WTC11 (cell line): ENCODE data around the gene RMI2. TPM values are rescaled to one million over a fixed set of nuclear protein-coding genes. Genes with fewer than 3 reads are reported as not detected.
A peak's percentile ranks its signal among the peaks of the same experiment; 100 is the strongest.

Experiments used
- ATAC-seq: fragments of 200-7000 bp; cut with Tn5 transposase; 2 replicates; pipeline ENCODE4 v1.10.0; 2021; ENCODE audit warnings: mild to moderate bottlenecking, moderate library complexity
- CTCF ChIA-PET: fragments of 300-600 bp; sonication (Branson Sonifier 250); formaldehyde crosslinking; loops from one replicate; lab custom pipeline; 2021; ENCODE audit warnings: antibody characterized with exemption; lab: Charles Lee
- POLR2A ChIA-PET: fragments of 350-600 bp; sonication (Branson Sonifier 250); formaldehyde crosslinking; loops from one replicate; lab custom pipeline; 2021; ENCODE audit warnings: antibody characterized with exemption; lab: Charles Lee
- DNase-seq: peaks from one replicate; pipeline ENCODE4 v3.0.0; 2021; ENCODE audit warnings: low spot score
- H3K27ac Mint-ChIP-seq: 2 replicates; pipeline ENCODE4 v1.8.0; 2021; ENCODE audit warnings: mixed read lengths
- H3K27me3 Mint-ChIP-seq: 2 replicates; pipeline ENCODE4 v1.8.0; 2021; ENCODE audit warnings: low read depth, mild to moderate bottlenecking, moderate library complexity, mixed read lengths
- H3K36me3 Mint-ChIP-seq: 2 replicates; pipeline ENCODE4 v1.8.0; 2021; ENCODE audit warnings: mixed read lengths
- H3K4me1 Mint-ChIP-seq: 2 replicates; pipeline ENCODE4 v1.8.0; 2022; ENCODE audit warnings: mixed read lengths
- H3K4me3 Mint-ChIP-seq: 2 replicates; pipeline ENCODE4 v1.8.0; 2021; ENCODE audit warnings: mild to moderate bottlenecking, moderate library complexity, mixed read lengths
- H3K9me3 Mint-ChIP-seq: 2 replicates; pipeline ENCODE4 v1.8.0; 2021; ENCODE audit warnings: mixed read lengths
- ATF2 ChIP-seq: sonication (generic); formaldehyde crosslinking; IDR thresholded peaks from 2 replicates; pipeline ENCODE4 v1.8.1; 2022; ENCODE audit warnings: low read depth, missing genetic modification reagents, borderline replicate concordance
- CREB1 ChIP-seq: sonication (generic); formaldehyde crosslinking; IDR thresholded peaks from 2 replicates; pipeline ENCODE4 v1.8.0; 2023; ENCODE audit warnings: mild to moderate bottlenecking, missing genetic modification reagents
- E2F1 ChIP-seq: sonication (generic); formaldehyde crosslinking; IDR thresholded peaks from 2 replicates; pipeline ENCODE4 v1.8.0; 2022; ENCODE audit warnings: mild to moderate bottlenecking, missing genetic modification reagents
- ETV6 ChIP-seq: sonication (generic); formaldehyde crosslinking; IDR thresholded peaks from 2 replicates; pipeline ENCODE4 v1.8.1; 2022; ENCODE audit warnings: mild to moderate bottlenecking, missing genetic modification reagents
- FOXK1 ChIP-seq: sonication (generic); formaldehyde crosslinking; IDR thresholded peaks from 2 replicates; pipeline ENCODE4 v1.8.0; 2022; ENCODE audit warnings: mild to moderate bottlenecking, moderate library complexity, missing genetic modification reagents
- MYBL2 ChIP-seq: sonication (generic); formaldehyde crosslinking; IDR thresholded peaks from 2 replicates; pipeline ENCODE4 v1.8.1; 2023; ENCODE audit warnings: mild to moderate bottlenecking, moderate library complexity, missing genetic modification reagents
- ZNF219 ChIP-seq: sonication (generic); formaldehyde crosslinking; IDR thresholded peaks from 2 replicates; pipeline ENCODE4 v1.8.0; 2023; ENCODE audit warnings: missing genetic modification reagents, mild to moderate bottlenecking, borderline replicate concordance
- ZNF396 ChIP-seq: fragments of 250-450 bp; sonication (Bioruptor Pico); IDR thresholded peaks from 2 replicates; pipeline ENCODE4 v1.8.0; 2021; ENCODE audit warnings: mild to moderate bottlenecking, moderate library complexity, borderline replicate concordance
- ZNF416 ChIP-seq: fragments of 250-450 bp; sonication (Bioruptor Pico); IDR thresholded peaks from 2 replicates; pipeline ENCODE4 v1.9.0; 2021; ENCODE audit warnings: mild to moderate bottlenecking, inconsistent platforms
- total RNA-seq: library from RNA; stranded (reverse); gene quantifications from 3 replicates; pipeline ENCODE4 v1.2.3, GENCODE V29; 2021
- TF ChIP-seq, protein P1 (sequence below): sonication (generic); formaldehyde crosslinking; IDR thresholded peaks from 2 replicates; pipeline ENCODE4 v1.8.0; 2022; ENCODE audit warnings: mild to moderate bottlenecking, missing genetic modification reagents
- TF ChIP-seq, protein P2 (sequence below): sonication (generic); formaldehyde crosslinking; IDR thresholded peaks from 2 replicates; pipeline ENCODE4 v1.8.1; 2023; ENCODE audit warnings: mild to moderate bottlenecking, missing genetic modification reagents
- TF ChIP-seq, protein P3 (sequence below): sonication (generic); formaldehyde crosslinking; IDR thresholded peaks from 2 replicates; pipeline ENCODE4 v1.8.1; 2023; ENCODE audit warnings: mild to moderate bottlenecking, missing genetic modification reagents, moderate library complexity
- TF ChIP-seq, protein P4 (sequence below): fragments of 250-450 bp; sonication (Bioruptor Pico); IDR thresholded peaks from 2 replicates; pipeline ENCODE4 v1.8.0; 2021; ENCODE audit warnings: mild to moderate bottlenecking
- TF ChIP-seq, protein P5 (sequence below): fragments of 200-600 bp; IDR thresholded peaks from 2 replicates; pipeline ENCODE4 v1.8.0; 2022; ENCODE audit warnings: antibody characterized with exemption
- TF ChIP-seq, protein P6 (sequence below): sonication (generic); formaldehyde crosslinking; IDR thresholded peaks from 2 replicates; pipeline ENCODE4 v1.8.1; 2023; ENCODE audit warnings: mild to moderate bottlenecking, missing genetic modification reagents, moderate library complexity

Gene RMI2
- total RNA-seq, 1 experiment from 2014 or later = 79.0 TPM

DNA sequence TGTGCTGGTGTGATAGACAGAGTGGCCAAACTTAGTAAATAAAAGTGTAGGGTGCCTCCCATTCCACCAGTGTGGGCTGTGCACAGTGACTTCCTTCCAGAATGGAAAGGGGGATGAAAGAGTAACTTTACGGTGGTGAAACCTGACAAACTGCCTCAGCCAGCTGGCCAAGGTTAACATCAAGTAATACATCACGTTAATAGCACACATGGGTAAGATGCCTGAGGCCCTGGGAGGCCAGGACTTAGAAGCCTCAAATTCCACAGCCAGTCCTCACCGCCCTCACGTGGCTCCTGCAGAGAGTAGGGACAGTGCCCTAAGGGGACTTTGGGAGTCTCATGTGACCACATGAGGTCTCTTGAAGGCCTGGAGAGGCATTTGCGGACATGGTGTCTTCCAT is 14.1 kb downstream of the RMI2 start:
- ATAC-seq (no peak), DNase-seq (no peak)
- no peaks in the 10 kb centered on the region for H3K36me3 Mint-ChIP-seq
- POLR2A ChIA-PET = interaction anchor here (1.1 kb wide), 1 partner anchor 108 kb away, joined by 3 read pairs; no protein-coding TSS in a partner anchor
- H3K9me3 Mint-ChIP-seq = no peaks in the 10 kb centered on the region
- CTCF ChIA-PET = interaction anchor here (0.5 to 4.8 kb wide), 5 partner anchors 10 to 337 kb away, joined by 3 to 104 read pairs (median 5); partner anchors contain the start of gene SOCS1
- no peak overlapping the region for H3K27ac Mint-ChIP-seq
- H3K4me1 Mint-ChIP-seq = peaks cover 55% of the 10 kb centered on the region
- no peak overlapping the region for H3K4me3 Mint-ChIP-seq
- TF ChIP-seq, protein P1, sequence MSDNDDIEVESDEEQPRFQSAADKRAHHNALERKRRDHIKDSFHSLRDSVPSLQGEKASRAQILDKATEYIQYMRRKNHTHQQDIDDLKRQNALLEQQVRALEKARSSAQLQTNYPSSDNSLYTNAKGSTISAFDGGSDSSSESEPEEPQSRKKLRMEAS = 0 out of 2 replicates have a peak, but pooled peaks have one; percentile 12
- TF ChIP-seq ZNF219 (CRISPR knock-in tag) = no peak
- no peaks in the 10 kb centered on the region for H3K27me3 Mint-ChIP-seq

DNA sequence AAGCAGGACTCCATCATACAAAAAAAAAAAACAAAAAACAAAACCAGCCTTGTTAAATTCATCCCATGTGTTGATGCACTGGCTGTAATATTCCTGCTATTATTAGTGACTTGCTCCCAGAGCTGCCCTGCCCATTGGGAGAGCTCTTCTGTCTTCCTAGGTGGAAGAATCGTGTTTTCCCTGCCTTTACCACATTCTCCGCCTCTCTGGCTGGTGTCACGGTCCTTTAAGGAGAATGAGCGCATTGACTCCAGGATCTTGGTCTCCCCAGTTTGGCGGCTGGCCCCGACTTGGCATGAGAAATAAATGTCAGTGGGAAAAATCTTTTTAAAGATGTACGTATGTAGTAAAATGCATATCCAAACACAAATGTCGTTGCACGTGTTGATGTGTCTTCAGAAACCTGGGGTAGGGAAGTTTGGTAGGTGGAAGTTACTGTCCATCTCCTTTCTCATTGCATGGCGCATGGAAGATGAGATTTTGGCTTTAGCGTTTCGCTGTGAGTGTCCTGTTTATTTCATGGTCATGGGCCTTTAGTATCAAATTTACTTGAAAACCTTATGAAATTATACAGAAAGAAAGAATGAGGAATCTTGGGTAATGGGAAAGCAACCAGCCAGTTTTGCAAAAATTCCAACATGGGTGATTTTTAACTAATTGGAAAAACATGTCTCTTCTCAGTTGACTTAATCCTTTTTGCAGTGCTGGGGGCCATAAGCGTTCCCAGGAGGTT is 15.5 kb downstream of the RMI2 start:
- no peaks in the 10 kb centered on the region for H3K36me3 Mint-ChIP-seq
- H3K27me3 Mint-ChIP-seq = no peaks in the 10 kb centered on the region
- ChIA-PET POLR2A (interaction anchor here (1.4 kb wide), 1 partner anchor 105 kb away, joined by 5 read pairs; the partner anchor contains the start of gene SOCS1), CTCF (interaction anchor here (3.4 to 3.6 kb wide), 2 partner anchors 11 kb away, joined by 16 to 27 read pairs; no protein-coding TSS in a partner anchor)
- peak overlapping the region; percentile 78; the same call in 1 of the 2 replicates for H3K27ac Mint-ChIP-seq
- H3K9me3 Mint-ChIP-seq = no peaks in the 10 kb centered on the region
- DNase-seq (no peak), ATAC-seq (no peak)
- H3K4me3 Mint-ChIP-seq = no peak overlapping the region
- TF ChIP-seq, protein P2, sequence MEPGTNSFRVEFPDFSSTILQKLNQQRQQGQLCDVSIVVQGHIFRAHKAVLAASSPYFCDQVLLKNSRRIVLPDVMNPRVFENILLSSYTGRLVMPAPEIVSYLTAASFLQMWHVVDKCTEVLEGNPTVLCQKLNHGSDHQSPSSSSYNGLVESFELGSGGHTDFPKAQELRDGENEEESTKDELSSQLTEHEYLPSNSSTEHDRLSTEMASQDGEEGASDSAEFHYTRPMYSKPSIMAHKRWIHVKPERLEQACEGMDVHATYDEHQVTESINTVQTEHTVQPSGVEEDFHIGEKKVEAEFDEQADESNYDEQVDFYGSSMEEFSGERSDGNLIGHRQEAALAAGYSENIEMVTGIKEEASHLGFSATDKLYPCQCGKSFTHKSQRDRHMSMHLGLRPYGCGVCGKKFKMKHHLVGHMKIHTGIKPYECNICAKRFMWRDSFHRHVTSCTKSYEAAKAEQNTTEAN (CRISPR knock-in tag) = no peak
- TF ChIP-seq, protein P3, sequence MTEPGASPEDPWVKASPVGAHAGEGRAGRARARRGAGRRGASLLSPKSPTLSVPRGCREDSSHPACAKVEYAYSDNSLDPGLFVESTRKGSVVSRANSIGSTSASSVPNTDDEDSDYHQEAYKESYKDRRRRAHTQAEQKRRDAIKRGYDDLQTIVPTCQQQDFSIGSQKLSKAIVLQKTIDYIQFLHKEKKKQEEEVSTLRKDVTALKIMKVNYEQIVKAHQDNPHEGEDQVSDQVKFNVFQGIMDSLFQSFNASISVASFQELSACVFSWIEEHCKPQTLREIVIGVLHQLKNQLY (CRISPR knock-in tag) = no peak
- TF ChIP-seq CREB1 (no peak), ZNF416 (CRISPR knock-in tag) (no peak), ETV6 (CRISPR knock-in tag) (no peak), MYBL2 (CRISPR knock-in tag) (no peak), E2F1 (CRISPR knock-in tag) (no peak)
- TF ChIP-seq, protein P1 = no peak
- TF ChIP-seq, protein P4, sequence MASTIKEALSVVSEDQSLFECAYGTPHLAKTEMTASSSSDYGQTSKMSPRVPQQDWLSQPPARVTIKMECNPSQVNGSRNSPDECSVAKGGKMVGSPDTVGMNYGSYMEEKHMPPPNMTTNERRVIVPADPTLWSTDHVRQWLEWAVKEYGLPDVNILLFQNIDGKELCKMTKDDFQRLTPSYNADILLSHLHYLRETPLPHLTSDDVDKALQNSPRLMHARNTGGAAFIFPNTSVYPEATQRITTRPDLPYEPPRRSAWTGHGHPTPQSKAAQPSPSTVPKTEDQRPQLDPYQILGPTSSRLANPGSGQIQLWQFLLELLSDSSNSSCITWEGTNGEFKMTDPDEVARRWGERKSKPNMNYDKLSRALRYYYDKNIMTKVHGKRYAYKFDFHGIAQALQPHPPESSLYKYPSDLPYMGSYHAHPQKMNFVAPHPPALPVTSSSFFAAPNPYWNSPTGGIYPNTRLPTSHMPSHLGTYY (CRISPR knock-in tag) = no peak
- H3K4me1 Mint-ChIP-seq = peaks cover 51% of the 10 kb centered on the region

DNA sequence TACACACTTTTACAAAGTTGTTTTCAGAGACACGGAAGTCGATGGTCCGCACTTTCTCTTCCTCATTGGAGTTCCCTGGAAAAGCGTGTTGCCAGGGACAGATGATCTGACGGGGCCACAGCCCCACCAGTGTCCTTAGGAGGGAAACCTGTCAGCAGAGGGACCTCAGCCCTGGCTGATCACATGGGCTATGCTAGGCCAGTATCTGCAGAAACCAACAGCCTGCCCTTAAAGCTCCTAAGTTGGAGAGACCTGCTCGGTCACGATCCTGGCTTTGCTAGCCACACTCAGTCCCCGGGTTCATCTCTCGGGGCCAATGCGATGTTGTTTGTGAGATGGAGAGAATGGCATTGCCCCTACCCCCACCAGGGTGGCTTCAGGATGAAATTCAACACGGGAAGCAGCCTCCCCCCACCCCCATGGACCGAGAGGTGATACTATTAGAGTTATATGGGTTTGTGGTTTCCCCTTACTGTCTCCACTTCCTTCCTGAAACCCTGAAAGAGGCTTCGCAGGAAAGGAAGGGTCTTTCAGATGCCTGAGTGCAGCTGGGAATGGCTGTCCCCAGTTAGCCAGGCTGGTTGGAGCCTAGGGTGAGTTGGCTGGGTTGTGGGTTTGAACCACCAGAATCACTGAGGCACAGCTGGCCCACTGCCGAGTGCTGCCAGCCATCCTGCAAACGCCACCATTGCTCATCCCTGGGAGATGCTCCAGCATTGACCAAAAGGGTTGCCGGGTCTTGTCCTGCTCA is 16.6 kb downstream of the RMI2 start:
- ATAC-seq (peak; percentile 28; the same call in 1 of the 2 replicates), DNase-seq (no peak)
- Mint-ChIP-seq H3K27ac (peak overlapping the region; percentile 78), H3K9me3 (no peaks in the 10 kb centered on the region), H3K27me3 (no peaks in the 10 kb centered on the region), H3K4me3 (no peak overlapping the region), H3K4me1 (peaks cover 43% of the 10 kb centered on the region), H3K36me3 (no peaks in the 10 kb centered on the region)
- POLR2A ChIA-PET = interaction anchor here (1.4 kb wide), 1 partner anchor 106 kb away, joined by 5 read pairs; the partner anchor contains the start of gene SOCS1
- CTCF ChIA-PET = interaction anchor here (0.6 to 3.4 kb wide), 4 partner anchors 10 to 393 kb away, joined by 3 to 16 read pairs (median 3); partner anchors contain the start of gene SOCS1
- TF ChIP-seq, protein P3 (CRISPR knock-in tag) = no peak
- TF ChIP-seq, protein P5, sequence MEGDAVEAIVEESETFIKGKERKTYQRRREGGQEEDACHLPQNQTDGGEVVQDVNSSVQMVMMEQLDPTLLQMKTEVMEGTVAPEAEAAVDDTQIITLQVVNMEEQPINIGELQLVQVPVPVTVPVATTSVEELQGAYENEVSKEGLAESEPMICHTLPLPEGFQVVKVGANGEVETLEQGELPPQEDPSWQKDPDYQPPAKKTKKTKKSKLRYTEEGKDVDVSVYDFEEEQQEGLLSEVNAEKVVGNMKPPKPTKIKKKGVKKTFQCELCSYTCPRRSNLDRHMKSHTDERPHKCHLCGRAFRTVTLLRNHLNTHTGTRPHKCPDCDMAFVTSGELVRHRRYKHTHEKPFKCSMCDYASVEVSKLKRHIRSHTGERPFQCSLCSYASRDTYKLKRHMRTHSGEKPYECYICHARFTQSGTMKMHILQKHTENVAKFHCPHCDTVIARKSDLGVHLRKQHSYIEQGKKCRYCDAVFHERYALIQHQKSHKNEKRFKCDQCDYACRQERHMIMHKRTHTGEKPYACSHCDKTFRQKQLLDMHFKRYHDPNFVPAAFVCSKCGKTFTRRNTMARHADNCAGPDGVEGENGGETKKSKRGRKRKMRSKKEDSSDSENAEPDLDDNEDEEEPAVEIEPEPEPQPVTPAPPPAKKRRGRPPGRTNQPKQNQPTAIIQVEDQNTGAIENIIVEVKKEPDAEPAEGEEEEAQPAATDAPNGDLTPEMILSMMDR = no peak
- TF ChIP-seq, protein P6, sequence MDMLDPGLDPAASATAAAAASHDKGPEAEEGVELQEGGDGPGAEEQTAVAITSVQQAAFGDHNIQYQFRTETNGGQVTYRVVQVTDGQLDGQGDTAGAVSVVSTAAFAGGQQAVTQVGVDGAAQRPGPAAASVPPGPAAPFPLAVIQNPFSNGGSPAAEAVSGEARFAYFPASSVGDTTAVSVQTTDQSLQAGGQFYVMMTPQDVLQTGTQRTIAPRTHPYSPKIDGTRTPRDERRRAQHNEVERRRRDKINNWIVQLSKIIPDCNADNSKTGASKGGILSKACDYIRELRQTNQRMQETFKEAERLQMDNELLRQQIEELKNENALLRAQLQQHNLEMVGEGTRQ = no peak
- TF ChIP-seq ZNF396 (CRISPR knock-in tag) = no peak
- TF ChIP-seq ATF2 = no peak
- TF ChIP-seq E2F1 (CRISPR knock-in tag) = no peak
- no peak for TF ChIP-seq FOXK1
